Activated T-cell treated with anti-CD3 and anti-CD28 coated beads, Interleukin-2, amount 50 U/mL, for 24 hours (primary cell): ENCODE results near the gene THADA.

Source experiments
- DNase-seq: peaks from one replicate; pipeline ENCODE4 v3.0.0-alpha.2; 2020
- H3K27ac Mint-ChIP-seq: 2 replicates; pipeline ENCODE4 v1.8.0; 2020; ENCODE audit warnings: mild to moderate bottlenecking, mixed read lengths
- H3K27me3 Mint-ChIP-seq: 2 replicates; pipeline ENCODE4 v1.8.0; 2020; ENCODE audit warnings: mixed read lengths
- H3K36me3 Mint-ChIP-seq: 2 replicates; pipeline ENCODE4 v1.8.0; 2020; ENCODE audit warnings: low read depth, mixed read lengths
- H3K4me1 Mint-ChIP-seq: 2 replicates; pipeline ENCODE4 v1.8.0; 2020; ENCODE audit warnings: low read depth, mixed read lengths
- H3K4me3 Mint-ChIP-seq: 2 replicates; pipeline ENCODE4 v1.8.0; 2020; ENCODE audit warnings: mild to moderate bottlenecking, moderate library complexity, mixed read lengths
- H3K9me3 Mint-ChIP-seq: 2 replicates; pipeline ENCODE4 v1.8.0; 2020; ENCODE audit warnings: mixed read lengths

The THADA gene

GRCh38 chr2:43370705-43371104, 225.1 kb downstream of the THADA start:
- no peak overlapping the region for H3K27ac Mint-ChIP-seq
- no peaks in the 10 kb centered on the region for H3K9me3 Mint-ChIP-seq
- H3K36me3 Mint-ChIP-seq: peaks cover 26% of the 10 kb centered on the region
- H3K4me1 Mint-ChIP-seq: peaks cover 8% of the 10 kb centered on the region
- H3K27me3 Mint-ChIP-seq: no peaks in the 10 kb centered on the region
- no peak for DNase-seq
- no peak overlapping the region for H3K4me3 Mint-ChIP-seq

- Mint-ChIP-seq H3K27me3 (no peaks in the 10 kb centered on the region), H3K9me3 (no peaks in the 10 kb centered on the region), H3K4me3 (no peak overlapping the region), H3K36me3 (peaks cover 26% of the 10 kb centered on the region), H3K4me1 (peaks cover 8% of the 10 kb centered on the region), H3K27ac (no peak overlapping the region)
- DNase-seq: no peak
Measured at GRCh38 chr2:43370146-43370545, 225.7 kb downstream of the THADA start.

- no peak for DNase-seq
- Mint-ChIP-seq H3K36me3 (peaks cover 24% of the 10 kb centered on the region), H3K4me3 (no peak overlapping the region), H3K4me1 (peaks cover 6% of the 10 kb centered on the region), H3K27ac (no peak overlapping the region), H3K27me3 (no peaks in the 10 kb centered on the region), H3K9me3 (no peaks in the 10 kb centered on the region)
Measured at GRCh38 chr2:43368483-43369385, 227.1 kb downstream of the THADA start.

- no peaks in the 10 kb centered on the region for H3K9me3 Mint-ChIP-seq
- peaks cover 6% of the 10 kb centered on the region for H3K4me1 Mint-ChIP-seq
- peaks cover 32% of the 10 kb centered on the region for H3K36me3 Mint-ChIP-seq
- DNase-seq: no peak
- H3K27ac Mint-ChIP-seq: no peak overlapping the region
- no peak overlapping the region for H3K4me3 Mint-ChIP-seq
- no peaks in the 10 kb centered on the region for H3K27me3 Mint-ChIP-seq
Measured at GRCh38 chr2:43367012-43367782, 228.6 kb downstream of the THADA start.

- H3K4me3 Mint-ChIP-seq: no peak overlapping the region
Measured at GRCh38 chr2:43363120-43363519, 232.7 kb downstream of the THADA start.

GRCh38 chr2:43361286-43361685, 234.6 kb downstream of the THADA start:
- DNase-seq: no peak
- peaks cover 15% of the 10 kb centered on the region for H3K36me3 Mint-ChIP-seq
- H3K9me3 Mint-ChIP-seq: no peaks in the 10 kb centered on the region
- H3K4me1 Mint-ChIP-seq: peaks cover 3% of the 10 kb centered on the region
- no peak overlapping the region for H3K4me3 Mint-ChIP-seq
- no peak overlapping the region for H3K27ac Mint-ChIP-seq
- H3K27me3 Mint-ChIP-seq: no peaks in the 10 kb centered on the region

More at GRCh38 chr2:43363120-43363519, 232.7 kb downstream of the THADA start:
- no peak for DNase-seq
- no peaks in the 10 kb centered on the region for H3K9me3 Mint-ChIP-seq
- H3K36me3 Mint-ChIP-seq: peaks cover 17% of the 10 kb centered on the region
- H3K27ac Mint-ChIP-seq: no peak overlapping the region
- no peaks in the 10 kb centered on the region for H3K27me3 Mint-ChIP-seq
- H3K4me1 Mint-ChIP-seq: peaks cover 4% of the 10 kb centered on the region

- H3K4me3 Mint-ChIP-seq: no peak overlapping the region
- H3K27ac Mint-ChIP-seq: no peak overlapping the region
- H3K9me3 Mint-ChIP-seq: no peaks in the 10 kb centered on the region
- H3K36me3 Mint-ChIP-seq: peaks cover 20% of the 10 kb centered on the region
- H3K4me1 Mint-ChIP-seq: peaks cover 3% of the 10 kb centered on the region
- DNase-seq: no peak
- H3K27me3 Mint-ChIP-seq: no peaks in the 10 kb centered on the region
Measured at GRCh38 chr2:43360137-43360536, 235.7 kb downstream of the THADA start.

- H3K4me1 Mint-ChIP-seq: peaks cover 3% of the 10 kb centered on the region
Measured at GRCh38 chr2:43358410-43359201, 237.2 kb downstream of the THADA start.

GRCh38 chr2:43356774-43357173, 239.1 kb downstream of the THADA start:
- H3K36me3 Mint-ChIP-seq: peaks cover 14% of the 10 kb centered on the region
- no peaks in the 10 kb centered on the region for H3K9me3 Mint-ChIP-seq
- H3K4me3 Mint-ChIP-seq: no peak overlapping the region
- H3K27ac Mint-ChIP-seq: no peak overlapping the region
- no peak for DNase-seq
- H3K27me3 Mint-ChIP-seq: no peaks in the 10 kb centered on the region
- H3K4me1 Mint-ChIP-seq: peaks cover 3% of the 10 kb centered on the region

More at GRCh38 chr2:43358410-43359201, 237.2 kb downstream of the THADA start:
- H3K36me3 Mint-ChIP-seq: peaks cover 20% of the 10 kb centered on the region
- H3K4me3 Mint-ChIP-seq: no peak overlapping the region
- H3K27me3 Mint-ChIP-seq: no peaks in the 10 kb centered on the region
- H3K27ac Mint-ChIP-seq: no peak overlapping the region
- no peak for DNase-seq
- no peaks in the 10 kb centered on the region for H3K9me3 Mint-ChIP-seq

- Mint-ChIP-seq H3K4me1 (no peaks in the 10 kb centered on the region), H3K27me3 (no peaks in the 10 kb centered on the region), H3K4me3 (no peak overlapping the region), H3K36me3 (peaks cover 15% of the 10 kb centered on the region), H3K9me3 (no peaks in the 10 kb centered on the region), H3K27ac (no peak overlapping the region)
- no peak for DNase-seq
Measured at GRCh38 chr2:43355399-43355798, 240.4 kb downstream of the THADA start.

- Mint-ChIP-seq H3K27ac (no peak overlapping the region), H3K9me3 (no peaks in the 10 kb centered on the region), H3K4me3 (no peak overlapping the region), H3K4me1 (no peaks in the 10 kb centered on the region), H3K36me3 (peaks cover 34% of the 10 kb centered on the region), H3K27me3 (no peaks in the 10 kb centered on the region)
- DNase-seq: no peak
Measured at GRCh38 chr2:43349904-43350303, 245.9 kb downstream of the THADA start.

GRCh38 chr2:43348908-43349661, 246.8 kb downstream of the THADA start:
- Mint-ChIP-seq H3K27ac (no peak overlapping the region), H3K27me3 (no peaks in the 10 kb centered on the region), H3K4me1 (no peaks in the 10 kb centered on the region), H3K4me3 (no peak overlapping the region), H3K9me3 (no peaks in the 10 kb centered on the region), H3K36me3 (peaks cover 40% of the 10 kb centered on the region)
- DNase-seq: no peak

- Mint-ChIP-seq H3K36me3 (peaks cover 52% of the 10 kb centered on the region), H3K4me3 (no peak overlapping the region), H3K4me1 (no peaks in the 10 kb centered on the region), H3K27ac (no peak overlapping the region), H3K9me3 (no peaks in the 10 kb centered on the region), H3K27me3 (no peaks in the 10 kb centered on the region)
- DNase-seq: no peak
Measured at GRCh38 chr2:43347746-43348145, 248.1 kb downstream of the THADA start.
